ENCODE results near the gene TLR6.
A peak's percentile ranks its signal among the peaks of the same experiment; 100 is the strongest.

The TLR6 gene

GRCh38 chr4:38891051-38891983 lies 34.7 kb upstream of the TLR6 start:
- no peaks in the 10 kb centered on the region for H3K27me3 ChIP-seq (ENCODE audit: low read depth, low read length)
- peaks cover 22 to 32% of the 10 kb centered on the region in 2 donors for H3K36me3 ChIP-seq (ENCODE audit: control insufficient read depth in 1 of 2, insufficient read depth in 2 of 2, low read length in 2 of 2)
- H3K4me3 ChIP-seq (ENCODE audit: low read depth in 1 of 2, low read length in 2 of 2), result no peak overlapping the region
- H3K27ac ChIP-seq (ENCODE audit: low read length), result peak overlapping the region; percentile 54
- H3K9me3 ChIP-seq (ENCODE audit: control insufficient read depth in 1 of 2, low read length in 2 of 2), result no peaks in the 10 kb centered on the region
- H3K4me1 ChIP-seq (ENCODE audit: control insufficient read depth in 1 of 2, insufficient read depth in 2 of 2, low read length in 2 of 2), result peaks cover 0 to 8% of the 10 kb centered on the region in 2 donors

DNA sequence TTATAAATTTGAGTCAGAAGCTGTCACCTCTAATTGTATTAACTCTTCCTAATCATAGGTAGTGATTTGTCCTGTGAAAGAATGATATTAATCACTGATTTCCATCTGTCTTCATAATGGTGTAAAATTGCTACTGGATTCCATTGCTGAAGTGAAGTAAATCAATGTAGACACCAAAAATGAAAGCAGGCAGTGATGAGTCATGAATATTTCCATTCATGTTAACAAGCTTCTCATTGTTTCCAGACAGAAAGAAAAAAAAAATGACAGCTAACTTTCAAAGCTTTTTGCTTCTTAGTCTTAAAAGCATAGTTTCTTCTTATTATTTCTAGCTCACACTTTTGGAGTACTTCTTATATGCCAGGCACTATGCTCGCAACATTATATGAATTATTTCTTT lies 32.5 kb upstream of the TLR6 start:
- H3K9me3 ChIP-seq (ENCODE audit: control insufficient read depth in 1 of 2, low read length in 2 of 2), result no peaks in the 10 kb centered on the region
- peak overlapping the region in 1 of 2 donors; percentile 2 for H3K4me3 ChIP-seq (ENCODE audit: low read depth in 1 of 2, low read length in 2 of 2)
- no peaks in the 10 kb centered on the region for H3K27me3 ChIP-seq (ENCODE audit: low read depth, low read length)
- H3K36me3 ChIP-seq (ENCODE audit: control insufficient read depth in 1 of 2, insufficient read depth in 2 of 2, low read length in 2 of 2), result peaks cover 11 to 16% of the 10 kb centered on the region in 2 donors
- H3K27ac ChIP-seq (ENCODE audit: low read length), result peak overlapping the region; percentile 68
- H3K4me1 ChIP-seq (ENCODE audit: control insufficient read depth in 1 of 2, insufficient read depth in 2 of 2, low read length in 2 of 2), result peaks cover 0 to 8% of the 10 kb centered on the region in 2 donors

DNA sequence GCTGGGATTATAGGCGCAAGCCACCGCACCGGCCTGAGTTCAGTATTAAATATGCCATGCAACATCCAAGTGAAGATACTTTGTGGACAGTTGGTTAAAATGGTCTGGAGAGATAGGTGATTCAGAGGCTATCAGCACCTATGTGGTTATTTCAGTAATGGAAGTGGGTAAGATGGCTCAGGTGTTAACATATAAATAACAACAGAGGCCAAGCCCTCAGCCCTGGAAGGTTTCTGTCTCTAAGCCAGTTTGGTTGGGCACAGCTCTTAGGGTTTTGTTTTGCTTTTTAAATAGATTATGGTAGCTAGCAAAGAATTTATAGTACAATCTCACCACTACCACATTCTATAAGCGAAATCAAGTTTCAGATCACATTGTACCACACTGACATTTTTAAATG lies 27.6 kb upstream of the TLR6 start:
- Histone ChIP-seq H3K36me3 (ENCODE audit: control insufficient read depth in 1 of 2, insufficient read depth in 2 of 2, low read length in 2 of 2) (peaks cover 10 to 23% of the 10 kb centered on the region in 2 donors), H3K4me1 (ENCODE audit: control insufficient read depth in 1 of 2, insufficient read depth in 2 of 2, low read length in 2 of 2) (peaks cover 0 to 2% of the 10 kb centered on the region in 2 donors), H3K27ac (ENCODE audit: low read length) (no peak overlapping the region), H3K9me3 (ENCODE audit: control insufficient read depth in 1 of 2, low read length in 2 of 2) (no peaks in the 10 kb centered on the region), H3K27me3 (ENCODE audit: low read depth, low read length) (no peaks in the 10 kb centered on the region), H3K4me3 (ENCODE audit: low read depth in 1 of 2, low read length in 2 of 2) (no peak overlapping the region)

- H3K4me3 ChIP-seq (ENCODE audit: low read depth in 1 of 2, low read length in 2 of 2), result no peak overlapping the region
- no peaks in the 10 kb centered on the region for H3K9me3 ChIP-seq (ENCODE audit: control insufficient read depth in 1 of 2, low read length in 2 of 2)
- H3K4me1 ChIP-seq (ENCODE audit: control insufficient read depth in 1 of 2, insufficient read depth in 2 of 2, low read length in 2 of 2), result peaks cover 6 to 35% of the 10 kb centered on the region in 2 donors
- peaks cover 31 to 34% of the 10 kb centered on the region in 2 donors for H3K36me3 ChIP-seq (ENCODE audit: control insufficient read depth in 1 of 2, insufficient read depth in 2 of 2, low read length in 2 of 2)
- H3K27ac ChIP-seq (ENCODE audit: low read length), result no peak overlapping the region
- H3K27me3 ChIP-seq (ENCODE audit: low read depth, low read length), result no peaks in the 10 kb centered on the region
Observed at GRCh38 chr4:38876636-38877035, 20.0 kb upstream of the TLR6 start.

- H3K4me1 ChIP-seq (ENCODE audit: control insufficient read depth in 1 of 2, insufficient read depth in 2 of 2, low read length in 2 of 2), result peaks cover 28 to 57% of the 10 kb centered on the region in 2 donors
- H3K4me3 ChIP-seq (ENCODE audit: low read depth in 1 of 2, low read length in 2 of 2), result no peak overlapping the region
- H3K9me3 ChIP-seq (ENCODE audit: control insufficient read depth in 1 of 2, low read length in 2 of 2), result no peaks in the 10 kb centered on the region
- no peak overlapping the region for H3K27ac ChIP-seq (ENCODE audit: low read length)
- H3K36me3 ChIP-seq (ENCODE audit: control insufficient read depth in 1 of 2, insufficient read depth in 2 of 2, low read length in 2 of 2), result peaks cover 16 to 24% of the 10 kb centered on the region in 2 donors
- H3K27me3 ChIP-seq (ENCODE audit: low read depth, low read length), result no peaks in the 10 kb centered on the region
Observed at GRCh38 chr4:38873290-38873944, 16.8 kb upstream of the TLR6 start.

- H3K9me3 ChIP-seq (ENCODE audit: control insufficient read depth in 1 of 2, low read length in 2 of 2), result no peaks in the 10 kb centered on the region
- no peak overlapping the region for H3K27ac ChIP-seq (ENCODE audit: low read length)
- no peak overlapping the region for H3K4me3 ChIP-seq (ENCODE audit: low read depth in 1 of 2, low read length in 2 of 2)
- peaks cover 11 to 26% of the 10 kb centered on the region in 2 donors for H3K36me3 ChIP-seq (ENCODE audit: control insufficient read depth in 1 of 2, insufficient read depth in 2 of 2, low read length in 2 of 2)
- H3K4me1 ChIP-seq (ENCODE audit: control insufficient read depth in 1 of 2, insufficient read depth in 2 of 2, low read length in 2 of 2), result peaks cover 28 to 58% of the 10 kb centered on the region in 2 donors
- H3K27me3 ChIP-seq (ENCODE audit: low read depth, low read length), result no peaks in the 10 kb centered on the region
Observed at GRCh38 chr4:38872620-38873019, 16.0 kb upstream of the TLR6 start.

DNA sequence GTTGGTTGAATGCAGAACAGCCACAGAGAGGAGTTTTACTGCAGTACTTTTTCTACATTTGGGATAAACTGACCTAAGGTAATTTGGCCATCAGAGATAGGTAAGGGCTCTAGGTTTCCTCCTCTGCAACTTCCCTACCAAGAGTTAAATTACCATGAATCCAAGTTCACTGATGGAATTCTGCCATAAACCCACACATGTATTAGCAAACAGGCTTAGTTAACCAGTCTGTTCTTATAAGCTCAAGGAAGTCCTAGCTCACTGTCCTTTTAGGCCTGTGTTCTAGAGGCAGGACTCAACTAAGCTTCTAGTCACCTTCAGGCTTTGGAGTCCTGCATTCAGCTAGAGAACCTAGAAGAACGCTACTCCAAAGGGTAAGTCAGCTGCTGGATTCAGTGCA lies 15.0 kb upstream of the TLR6 start:
- H3K36me3 ChIP-seq (ENCODE audit: control insufficient read depth in 1 of 2, insufficient read depth in 2 of 2, low read length in 2 of 2), result peaks cover 11 to 24% of the 10 kb centered on the region in 2 donors
- no peaks in the 10 kb centered on the region for H3K27me3 ChIP-seq (ENCODE audit: low read depth, low read length)
- peak overlapping the region; percentile 1 for H3K27ac ChIP-seq (ENCODE audit: low read length)
- H3K4me1 ChIP-seq (ENCODE audit: control insufficient read depth in 1 of 2, insufficient read depth in 2 of 2, low read length in 2 of 2), result peaks cover 32 to 64% of the 10 kb centered on the region in 2 donors
- no peak overlapping the region for H3K4me3 ChIP-seq (ENCODE audit: low read depth in 1 of 2, low read length in 2 of 2)
- H3K9me3 ChIP-seq (ENCODE audit: control insufficient read depth in 1 of 2, low read length in 2 of 2), result no peaks in the 10 kb centered on the region

GRCh38 chr4:38870098-38870808 lies 13.6 kb upstream of the TLR6 start:
- peaks cover 11 to 21% of the 10 kb centered on the region in 2 donors for H3K36me3 ChIP-seq (ENCODE audit: control insufficient read depth in 1 of 2, insufficient read depth in 2 of 2, low read length in 2 of 2)
- peaks cover 32 to 64% of the 10 kb centered on the region in 2 donors for H3K4me1 ChIP-seq (ENCODE audit: control insufficient read depth in 1 of 2, insufficient read depth in 2 of 2, low read length in 2 of 2)
- peak overlapping the region; percentile 73 for H3K27ac ChIP-seq (ENCODE audit: low read length)
- no peaks in the 10 kb centered on the region for H3K9me3 ChIP-seq (ENCODE audit: control insufficient read depth in 1 of 2, low read length in 2 of 2)
- H3K27me3 ChIP-seq (ENCODE audit: low read depth, low read length), result no peaks in the 10 kb centered on the region
- peak overlapping the region in 1 of 2 donors; percentile 4 for H3K4me3 ChIP-seq (ENCODE audit: low read depth in 1 of 2, low read length in 2 of 2)

DNA sequence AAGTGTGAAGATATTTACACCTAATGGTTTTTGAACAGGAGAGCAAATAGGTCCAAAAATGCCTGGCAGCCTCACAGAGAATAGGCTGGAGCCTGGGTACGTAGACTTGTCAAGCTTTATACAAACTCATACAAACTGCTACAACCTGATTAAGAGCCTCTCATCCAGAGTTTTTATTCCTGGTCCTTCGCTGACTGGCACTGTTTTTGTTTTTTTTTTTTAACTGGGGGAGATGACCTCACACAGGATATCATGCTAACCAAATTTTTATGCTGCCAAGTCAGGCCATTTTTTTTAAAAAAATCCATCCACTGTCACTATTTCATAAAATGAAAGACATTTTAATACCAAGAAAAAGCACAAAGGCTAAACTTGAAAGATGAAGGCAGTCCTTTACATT lies 12.9 kb upstream of the TLR6 start:
- Histone ChIP-seq H3K27ac (ENCODE audit: low read length) (peak overlapping the region; percentile 93), H3K4me3 (ENCODE audit: low read depth in 1 of 2, low read length in 2 of 2) (peak overlapping the region; percentile 70 to 83)

DNA sequence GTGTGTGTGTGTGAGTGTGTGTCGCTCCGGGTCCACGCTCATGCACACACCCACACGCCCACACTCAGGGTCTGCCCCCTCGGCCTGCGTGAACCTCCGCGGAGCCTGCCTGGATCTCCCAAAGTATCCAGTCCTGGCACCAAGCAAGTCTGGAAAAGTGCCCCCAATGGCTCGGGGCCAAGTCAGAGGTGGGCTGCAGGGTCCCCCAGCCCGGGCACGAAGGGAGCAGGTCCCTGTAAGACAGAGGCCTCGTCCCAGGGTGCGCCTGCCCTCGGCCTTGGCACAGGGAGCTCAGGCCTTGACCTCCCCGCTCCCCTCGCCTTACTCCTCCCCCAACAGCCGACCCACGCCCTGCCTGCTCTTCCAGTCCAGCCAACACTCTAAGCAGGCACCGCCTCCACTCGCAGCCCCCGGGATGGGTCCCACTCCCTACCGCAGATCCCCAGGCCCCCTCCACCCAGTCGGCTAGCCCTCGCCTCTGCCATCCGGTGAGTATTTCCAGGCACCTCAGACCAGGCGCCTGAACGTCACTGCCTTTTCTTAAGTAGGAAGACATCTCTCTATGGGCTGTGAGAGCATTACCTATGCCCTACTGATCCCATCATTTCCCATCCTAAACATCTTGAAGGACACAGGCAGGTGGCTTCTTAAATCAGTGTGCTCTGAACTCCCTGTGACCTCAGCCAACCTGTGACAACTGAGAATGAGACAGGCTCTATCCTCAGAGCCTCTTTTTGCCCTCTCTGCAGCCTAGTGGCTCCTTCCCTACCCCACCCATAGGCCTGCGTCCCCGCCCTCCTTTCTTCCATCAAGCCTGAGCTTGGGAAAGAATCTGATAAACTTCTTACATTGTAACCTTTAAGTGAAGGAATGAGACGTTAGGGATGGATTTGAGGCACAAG lies 11.7 kb upstream of the TLR6 start:
- Histone ChIP-seq H3K4me1 (ENCODE audit: control insufficient read depth in 1 of 2, insufficient read depth in 2 of 2, low read length in 2 of 2) (peaks cover 32 to 52% of the 10 kb centered on the region in 2 donors), H3K27ac (ENCODE audit: low read length) (peak overlapping the region; percentile 93), H3K9me3 (ENCODE audit: control insufficient read depth in 1 of 2, low read length in 2 of 2) (no peaks in the 10 kb centered on the region), H3K27me3 (ENCODE audit: low read depth, low read length) (no peaks in the 10 kb centered on the region), H3K4me3 (ENCODE audit: low read depth in 1 of 2, low read length in 2 of 2) (peak overlapping the region; percentile 70 to 83), H3K36me3 (ENCODE audit: control insufficient read depth in 1 of 2, insufficient read depth in 2 of 2, low read length in 2 of 2) (peaks cover 11 to 21% of the 10 kb centered on the region in 2 donors)

More for the DNA sequence above, 12.9 kb upstream of the TLR6 start:
- H3K9me3 ChIP-seq (ENCODE audit: control insufficient read depth in 1 of 2, low read length in 2 of 2), result no peaks in the 10 kb centered on the region
- H3K27me3 ChIP-seq (ENCODE audit: low read depth, low read length), result no peaks in the 10 kb centered on the region
- peaks cover 32 to 64% of the 10 kb centered on the region in 2 donors for H3K4me1 ChIP-seq (ENCODE audit: control insufficient read depth in 1 of 2, insufficient read depth in 2 of 2, low read length in 2 of 2)
- peaks cover 11 to 21% of the 10 kb centered on the region in 2 donors for H3K36me3 ChIP-seq (ENCODE audit: control insufficient read depth in 1 of 2, insufficient read depth in 2 of 2, low read length in 2 of 2)
